Measurements from ENCODE around the gene FAM20A. TPM values are rescaled to one million over a fixed set of nuclear protein-coding genes. Genes with fewer than 3 reads are reported as not detected.

The FAM20A gene
- total and polyA plus RNA-seq, 4 donors, result 11.5 to 46.5 (median 14.7) TPM

DNA sequence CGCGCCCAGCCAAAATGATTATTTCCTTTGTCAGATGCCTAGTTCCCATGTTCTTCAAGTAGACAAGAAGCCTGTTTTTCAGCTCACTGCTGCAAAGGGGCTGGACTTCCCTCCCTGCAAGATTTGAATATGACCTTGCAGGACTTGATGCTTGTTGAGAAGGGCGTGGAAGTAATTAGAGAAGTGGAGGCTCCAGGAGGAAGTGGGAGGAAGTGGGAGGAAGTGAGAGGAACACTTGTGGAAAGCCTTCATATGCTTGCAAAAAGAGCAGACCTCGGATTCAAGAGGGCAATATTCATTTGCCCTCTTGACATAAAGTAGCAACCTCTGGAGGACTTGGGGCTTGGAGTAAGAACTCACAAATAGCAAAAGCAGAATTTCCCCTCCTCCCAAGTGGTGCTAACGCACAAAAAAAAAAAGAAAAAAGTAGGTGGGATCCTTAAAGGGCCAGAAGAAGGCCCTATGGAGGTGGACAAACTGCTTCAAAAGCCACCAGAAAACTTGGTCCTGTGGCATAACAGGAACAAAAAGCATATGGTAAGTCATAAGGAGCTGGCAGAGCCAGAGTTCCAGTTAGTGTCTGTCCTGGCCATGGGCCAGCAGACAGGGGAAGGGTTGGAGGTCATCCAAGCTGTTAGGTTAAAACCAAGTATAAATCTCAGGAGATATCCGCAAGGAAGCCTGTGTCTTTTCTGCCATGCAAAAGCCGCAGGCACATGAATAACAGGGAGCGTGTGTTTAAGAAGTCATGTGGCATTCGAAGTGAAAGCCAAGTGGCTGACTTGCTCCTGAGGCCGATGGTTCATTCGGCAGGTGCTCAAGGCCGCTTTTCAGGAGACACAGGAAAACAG is 109.6 kb downstream of the FAM20A start:
- Histone ChIP-seq H3K4me1 (ENCODE audit: control insufficient read depth, insufficient read depth, low read length) (peaks cover 4% of the 10 kb centered on the region), H3K27ac (ENCODE audit: low read depth, low read length) (no peak overlapping the region), H3K36me3 (ENCODE audit: control insufficient read depth, insufficient read depth, low read length) (no peaks in the 10 kb centered on the region), H3K27me3 (ENCODE audit: control insufficient read depth, insufficient read depth, low read length) (no peaks in the 10 kb centered on the region), H3K9me3 (ENCODE audit: control insufficient read depth, insufficient read depth, low read length) (no peaks in the 10 kb centered on the region), H3K4me3 (ENCODE audit: low read depth, low read length) (no peak overlapping the region)
- WGBS (ENCODE audit: insufficient coverage), result 74% methylated on average over 10 of the region's 12 CpGs
- no peak for DNase-seq (ENCODE audit: low read depth in 4 of 6, low spot score in 6 of 6)

GRCh38 chr17:68489919-68490318 is 111.2 kb downstream of the FAM20A start:
- no peaks in the 10 kb centered on the region for H3K27me3 ChIP-seq (ENCODE audit: control insufficient read depth, insufficient read depth, low read length)
- DNase-seq (ENCODE audit: low read depth in 4 of 6, low spot score in 6 of 6), result no peak
- 35% methylated on average over 2 of the region's 4 CpGs for WGBS (ENCODE audit: insufficient coverage)
- no peaks in the 10 kb centered on the region for H3K9me3 ChIP-seq (ENCODE audit: control insufficient read depth, insufficient read depth, low read length)
- no peak overlapping the region for H3K27ac ChIP-seq (ENCODE audit: low read depth, low read length)
- no peaks in the 10 kb centered on the region for H3K36me3 ChIP-seq (ENCODE audit: control insufficient read depth, insufficient read depth, low read length)
- H3K4me1 ChIP-seq (ENCODE audit: control insufficient read depth, insufficient read depth, low read length), result peaks cover 4% of the 10 kb centered on the region
- H3K4me3 ChIP-seq (ENCODE audit: low read depth, low read length), result no peak overlapping the region

Other genes with a start within 250 kb of the FAM20A start
- gene WIPI1, start 143.9 kb downstream of the FAM20A start, total RNA-seq, result 10 to 100 TPM; 48.0 to 84.8 TPM
- 10 to 100 TPM; 19.2 to 35.0 TPM for gene WIPI1, start 143.9 kb downstream of the FAM20A start, polyA plus RNA-seq (ENCODE audit: insufficient read length in 2 of 2)
- gene PRKAR1A, start 88.9 kb downstream of the FAM20A start, total RNA-seq, result 100 to 1,000 TPM; 338 to 397 TPM
- 100 to 1,000 TPM; 245 to 283 TPM for gene PRKAR1A, start 88.9 kb downstream of the FAM20A start, polyA plus RNA-seq (ENCODE audit: insufficient read length in 2 of 2)